H1 (cell line): Measurements from ENCODE around the gene LY6G5B. TPM values are rescaled to one million over a fixed set of nuclear protein-coding genes. Genes with fewer than 3 reads are reported as not detected.

Experiments used
- CTCF ChIA-PET: fragments of 300-600 bp; sonication (Branson Sonifier 250); formaldehyde crosslinking; loops from one replicate; lab custom pipeline; 2021; ENCODE audit not compliant: partially characterized antibody; lab: Charles Lee
- POLR2A ChIA-PET: fragments of 300-600 bp; sonication (Branson Sonifier 250); formaldehyde crosslinking; loops from one replicate; lab custom pipeline; 2021; ENCODE audit warnings: inconsistent platforms; ENCODE audit not compliant: partially characterized antibody; lab: Charles Lee
- DNase-seq, 2 experiments: peaks; one replicate each; pipeline versions ENCODE4 v3.0.0 to v3.0.0-alpha.2; 2010 to 2022; ENCODE audit warnings: low spot score in 2 of 2, low read depth in 1 of 2, mixed read lengths in 1 of 2
- FAIRE-seq: peaks from 2 replicates; lab custom pipeline; 2011; peaks lifted over from hg19 to GRCh38; lab: Jason Lieb, UNC
- H2AFZ ChIP-seq: 2 replicates; pipeline ENCODE4 v1.8.1; 2012; ENCODE audit warnings: low read length, inconsistent platforms
- H2AK5ac ChIP-seq: 2 replicates; pipeline ENCODE4 v1.6.1; 2013; ENCODE audit warnings: low read depth, low read length
- H2BK120ac ChIP-seq: replicated peaks from 2 replicates; pipeline ENCODE3; 2013; ENCODE audit warnings: low read depth, low read length, inconsistent platforms
- H2BK12ac ChIP-seq: 2 replicates; pipeline ENCODE4 v1.6.1; 2013; ENCODE audit warnings: low read depth, low read length
- H2BK15ac ChIP-seq: 2 replicates; pipeline ENCODE4 v1.6.1; 2013; ENCODE audit warnings: low read length
- H2BK20ac ChIP-seq: 2 replicates; pipeline ENCODE4 v1.6.1; 2013; ENCODE audit warnings: low read length
- H2BK5ac ChIP-seq: 2 replicates; pipeline ENCODE4 v1.6.1; 2013; ENCODE audit warnings: low read depth, low read length
- H3K14ac ChIP-seq: 2 replicates; pipeline ENCODE4 v1.6.1; 2013; ENCODE audit warnings: inconsistent platforms; ENCODE audit not compliant: insufficient read length
- H3K18ac ChIP-seq: 2 replicates; pipeline ENCODE4 v1.6.1; 2013; ENCODE audit warnings: low read length; ENCODE audit errors: extremely low read depth
- H3K23ac ChIP-seq: 2 replicates; pipeline ENCODE4 v1.6.1; 2013; ENCODE audit warnings: inconsistent platforms; ENCODE audit not compliant: insufficient read length
- H3K23me2 ChIP-seq: 2 replicates; pipeline ENCODE4 v1.6.1; 2013; ENCODE audit warnings: low read depth, low read length
- H3K27ac ChIP-seq: 2 replicates; pipeline ENCODE4 v1.6.1; 2011; ENCODE audit warnings: low read depth, low read length, inconsistent platforms
- H3K27me3 ChIP-seq, 4 experiments: replicated peaks in 1 of 4; 1 replicate in 1 of 4; 2 replicates in 3 of 4; pipeline versions ENCODE4 v1.6.1 to v1.8.1; 2011 to 2013; ENCODE audit warnings: low read length in 3 of 4, mild to moderate bottlenecking in 3 of 4, inconsistent platforms in 2 of 4, mixed read lengths in 2 of 4, moderate library complexity in 1 of 4; ENCODE audit not compliant: control insufficient read depth in 3 of 4, insufficient read depth in 3 of 4; ENCODE audit errors: extremely low read depth in 1 of 4
- H3K36me3 ChIP-seq, 4 experiments: 2 replicates each; pipeline versions ENCODE4 v1.6.1 to v1.8.1; 2011 to 2013; ENCODE audit warnings: mild to moderate bottlenecking in 4 of 4, low read length in 3 of 4, moderate library complexity in 2 of 4, control low read depth in 1 of 4, inconsistent platforms in 1 of 4; ENCODE audit not compliant: insufficient read depth in 4 of 4, control insufficient read depth in 2 of 4
- H3K4ac ChIP-seq: replicated peaks from 2 replicates; pipeline ENCODE3; 2013; ENCODE audit warnings: low read length, low read depth, mixed read lengths, inconsistent platforms; ENCODE audit not compliant: insufficient read length
- H3K4me1 ChIP-seq, 4 experiments: replicated peaks in 1 of 4; 1 replicate in 1 of 4; 2 replicates in 3 of 4; pipeline versions ENCODE4 v1.6.1 to v1.8.1; 2011 to 2013; ENCODE audit warnings: low read length in 3 of 4, inconsistent platforms in 2 of 4, mixed read lengths in 1 of 4; ENCODE audit not compliant: insufficient read depth in 4 of 4, control insufficient read depth in 3 of 4
- H3K4me2 ChIP-seq, 2 experiments: 2 replicates each; pipeline versions ENCODE4 v1.6.1 to v1.8.1; 2011 to 2013; ENCODE audit warnings: low read depth in 2 of 2, low read length in 2 of 2, control low read depth in 1 of 2, inconsistent platforms in 1 of 2, mild to moderate bottlenecking in 1 of 2; ENCODE audit not compliant: insufficient read depth in 1 of 2
- H3K4me3 ChIP-seq, 4 experiments: fragments of 200-600, 300-600 bp in 1 of 4; sonication (generic), shearing (Covaris generic), sonication (Bioruptor Twin) in 1 of 4; 2 replicates each; pipeline versions ENCODE4 v1.5.1 to v1.8.1; 2011 to 2016; ENCODE audit warnings: low read length in 4 of 4, low read depth in 3 of 4, control low read depth in 2 of 4, inconsistent platforms in 2 of 4, mild to moderate bottlenecking in 2 of 4, mixed read lengths in 1 of 4, moderate library complexity in 1 of 4; ENCODE audit not compliant: insufficient read depth in 2 of 4; ENCODE audit errors: extremely low read depth in 1 of 4
- H3K56ac ChIP-seq: replicated peaks from 2 replicates; pipeline ENCODE3; 2013; ENCODE audit warnings: low read depth, mild to moderate bottlenecking, mixed read lengths, low read length, inconsistent platforms; ENCODE audit not compliant: insufficient read length
- H3K79me1 ChIP-seq: 2 replicates; pipeline ENCODE4 v1.6.1; 2013; ENCODE audit warnings: low read depth, low read length, control low read depth
- H3K79me2 ChIP-seq, 2 experiments: 2 replicates each; pipeline versions ENCODE4 v1.6.1 to v1.8.1; 2012 to 2013; ENCODE audit warnings: low read length in 2 of 2, mild to moderate bottlenecking in 2 of 2, inconsistent platforms in 1 of 2; ENCODE audit not compliant: insufficient read depth in 2 of 2, control insufficient read depth in 1 of 2
- H3K9ac ChIP-seq, 4 experiments: replicated peaks in 1 of 4; 1 replicate in 1 of 4; 2 replicates in 3 of 4; pipeline versions ENCODE4 v1.6.1 to v1.8.1; 2011 to 2013; ENCODE audit warnings: low read depth in 3 of 4, low read length in 3 of 4, control low read depth in 2 of 4, mild to moderate bottlenecking in 2 of 4, moderate library complexity in 2 of 4, inconsistent platforms in 1 of 4; ENCODE audit errors: extremely low read depth in 1 of 4
- H3K9me3 ChIP-seq, 2 experiments: 2 replicates each; pipeline versions ENCODE4 v1.6.1 to v1.8.1; 2012 to 2013; ENCODE audit warnings: mild to moderate bottlenecking in 2 of 2, moderate library complexity in 2 of 2, control low read depth in 1 of 2, inconsistent platforms in 1 of 2, low read depth in 1 of 2, low read length in 1 of 2, mixed read lengths in 1 of 2; ENCODE audit not compliant: insufficient read depth in 2 of 2
- H4K20me1 ChIP-seq, 2 experiments: replicated peaks in 1 of 2; 2 replicates each; pipeline versions ENCODE3 to v1.8.1; 2011 to 2013; ENCODE audit warnings: inconsistent platforms in 2 of 2, low read length in 2 of 2, mild to moderate bottlenecking in 1 of 2; ENCODE audit not compliant: insufficient read depth in 2 of 2, control insufficient read depth in 1 of 2
- H4K5ac ChIP-seq: 2 replicates; pipeline ENCODE4 v1.6.1; 2013; ENCODE audit warnings: low read length, low read depth, mixed read lengths, inconsistent platforms; ENCODE audit not compliant: insufficient read length
- H4K8ac ChIP-seq: 2 replicates; pipeline ENCODE4 v1.8.0; 2013; ENCODE audit warnings: mild to moderate bottlenecking, moderate library complexity, low read length, inconsistent platforms; ENCODE audit not compliant: insufficient read depth; ENCODE audit errors: extremely low read depth
- H4K91ac ChIP-seq: replicated peaks from 2 replicates; pipeline ENCODE3; 2013; ENCODE audit warnings: low read length, mixed read lengths, inconsistent platforms; ENCODE audit not compliant: insufficient read length
- BACH1 ChIP-seq: IDR thresholded peaks from 2 replicates; pipeline ENCODE4 v1.6.1; 2012; ENCODE audit warnings: low read length, improper control_type of control experiment
- GTF2F1 ChIP-seq: IDR thresholded peaks from 2 replicates; pipeline ENCODE4 v1.6.1; 2012; ENCODE audit warnings: low read depth, low read length, improper control_type of control experiment, borderline replicate concordance
- TEAD4 ChIP-seq: IDR thresholded peaks from 2 replicates; pipeline ENCODE4 v1.6.1; 2012; ENCODE audit warnings: low read depth, low read length, inconsistent platforms, mixed read lengths
- WGBS, 2 experiments: shearing (Covaris generic) in 1 of 2; methylation state at CpG; one replicate each; pipeline versions ENCODE4 v1.1.6 to v1.1.7; 2013 to 2015; ENCODE audit warnings: low lambda C conversion rate in 2 of 2, mixed read lengths in 2 of 2, inconsistent platforms in 1 of 2, low coverage in 1 of 2, missing lambda C conversion rate in 1 of 2; ENCODE audit not compliant: insufficient replicate concordance in 2 of 2, insufficient coverage in 1 of 2, insufficient read length in 1 of 2; ENCODE audit errors: extremely low coverage in 1 of 2, missing lambda C conversion rate in 1 of 2; 5-methylcytosine and 5-hydroxymethylcytosine counted together
- polyA plus RNA-seq, 7 experiments: library from polyadenylated mRNA; depleted of rRNA in 3 of 7; stranded (reverse) in 5 of 7; unstranded in 2 of 7; fragments of >200 nt in 5 of 7; fragments of 200-250 nt in 2 of 7; gene quantifications; 1 replicate in 5 of 7; 2 replicates in 1 of 7; 4 replicates in 1 of 7; pipeline versions ENCODE4 v1.2.1 to v1.2.3, GENCODE V29; 2011 to 2013; ENCODE audit warnings: missing spikeins in 2 of 7, mixed read lengths in 2 of 7
- total RNA-seq: library from RNA; stranded (reverse); fragmentation: NEBNext Ultra II Directional; extraction: Animal tissue kit (Norgen Biotek cat#: 25700); gene quantifications from 2 replicates; pipeline ENCODE4 v1.2.1, GENCODE V29; 2021
- TF ChIP-seq, protein P1 (sequence below): IDR thresholded peaks from 2 replicates; pipeline ENCODE4 v1.6.1; 2011; ENCODE audit warnings: low read depth, mild to moderate bottlenecking, low read length; ENCODE audit not compliant: insufficient read depth

LY6G5B gene
- total and polyA plus RNA-seq, 2 of the 8 experiments (the other 6 are each of a cell fraction or from before 2014, with no cell fraction given): 10.6 to 12.6 TPM

DNA sequence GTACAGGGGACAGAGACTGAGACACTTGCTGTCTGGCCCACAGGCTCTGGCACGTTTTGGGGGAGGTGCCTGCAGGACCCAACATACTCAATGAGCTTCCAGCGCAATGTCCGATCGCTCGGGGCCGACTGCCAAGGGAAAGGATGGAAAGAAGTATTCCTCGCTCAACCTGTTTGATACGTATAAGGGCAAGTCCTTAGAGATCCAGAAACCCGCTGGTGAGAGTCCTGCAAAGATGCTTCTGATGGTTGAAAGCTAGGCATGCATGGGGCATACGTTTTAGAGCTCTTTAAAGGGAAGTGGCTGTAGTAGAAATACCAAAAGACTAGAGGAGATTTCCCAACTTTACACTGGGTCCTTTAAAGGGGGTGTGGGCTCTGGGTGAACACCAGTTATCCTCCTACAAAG lies 47.1 kb upstream of the LY6G5B start:
- peak overlapping the region; percentile 81 to 93 for H3K4me2 ChIP-seq
- no peak overlapping the region for H2BK20ac ChIP-seq
- POLR2A ChIA-PET: interaction anchor here (0.8 to 34.9 kb wide), 18 partner anchors 7 to 349 kb away, joined by 3 to 883 read pairs (median 5); partner anchors contain the start of genes APOM, ATP6V1G2, BAG6 and C6orf47
- CTCF ChIA-PET: interaction anchor here (0.5 to 2.7 kb wide), 12 partner anchors 12 to 76 kb away, joined by 3 to 10 read pairs (median 5); partner anchors contain the start of genes ATP6V1G2, BAG6, LST1 and NFKBIL1
- H4K5ac ChIP-seq: no peak overlapping the region
- no peak overlapping the region for H3K18ac ChIP-seq
- H3K56ac ChIP-seq: no peak overlapping the region
- peaks cover 15% of the 10 kb centered on the region; the same call in 1 of the 2 replicates for H3K79me1 ChIP-seq
- peaks cover 5% of the 10 kb centered on the region; the same call in 1 of the 2 replicates for H3K23me2 ChIP-seq
- H2BK12ac ChIP-seq: no peak overlapping the region
- no peak for DNase-seq
- H4K91ac ChIP-seq: no peak overlapping the region
- no peak overlapping the region for H3K23ac ChIP-seq
- H3K9me3 ChIP-seq: no peaks in the 10 kb centered on the region
- no peak overlapping the region for H2AK5ac ChIP-seq
- H3K27ac ChIP-seq: peak overlapping the region; percentile 10; the same call in 1 of the 2 replicates
- peak overlapping the region in 2 of 4 experiments; percentile 34 to 75; a peak in 3 of 7 replicates for H3K9ac ChIP-seq
- peaks cover 4 to 18% of the 10 kb centered on the region in 2 experiments for H4K20me1 ChIP-seq
- H4K8ac ChIP-seq: no peak overlapping the region
- H3K27me3 ChIP-seq: no peaks in the 10 kb centered on the region
- no peak overlapping the region for H2BK15ac ChIP-seq
- no peak overlapping the region for H2AFZ ChIP-seq
- peak overlapping the region; percentile 88 to 98 (median 98); a peak in 5 of 8 replicates for H3K4me3 ChIP-seq
- H2BK5ac ChIP-seq: no peak overlapping the region
- WGBS, 2 experiments: 85% methylated on average over 10 of the region's 10 CpGs; no CpG with 5 or more reads in 1 of the 2 experiments
- peaks cover 24 to 46% of the 10 kb centered on the region in 2 experiments for H3K79me2 ChIP-seq
- no peak overlapping the region for H3K14ac ChIP-seq
- peaks cover 0 to 2% (median 0%) of the 10 kb centered on the region in 4 experiments; a peak in 1 of 7 replicates for H3K4me1 ChIP-seq
- H3K36me3 ChIP-seq: peaks cover 45 to 59% (median 48%) of the 10 kb centered on the region in 4 experiments
- no peak for FAIRE-seq
- H2BK120ac ChIP-seq: no peak overlapping the region
- H3K4ac ChIP-seq: no peak overlapping the region
- TF ChIP-seq GTF2F1 (no peak), TEAD4 (no peak), BACH1 (no peak)
- TF ChIP-seq, protein P1, sequence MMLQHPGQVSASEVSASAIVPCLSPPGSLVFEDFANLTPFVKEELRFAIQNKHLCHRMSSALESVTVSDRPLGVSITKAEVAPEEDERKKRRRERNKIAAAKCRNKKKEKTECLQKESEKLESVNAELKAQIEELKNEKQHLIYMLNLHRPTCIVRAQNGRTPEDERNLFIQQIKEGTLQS: no peak
